ENCODE measurements around the gene BCKDK.

BCKDK gene

DNA sequence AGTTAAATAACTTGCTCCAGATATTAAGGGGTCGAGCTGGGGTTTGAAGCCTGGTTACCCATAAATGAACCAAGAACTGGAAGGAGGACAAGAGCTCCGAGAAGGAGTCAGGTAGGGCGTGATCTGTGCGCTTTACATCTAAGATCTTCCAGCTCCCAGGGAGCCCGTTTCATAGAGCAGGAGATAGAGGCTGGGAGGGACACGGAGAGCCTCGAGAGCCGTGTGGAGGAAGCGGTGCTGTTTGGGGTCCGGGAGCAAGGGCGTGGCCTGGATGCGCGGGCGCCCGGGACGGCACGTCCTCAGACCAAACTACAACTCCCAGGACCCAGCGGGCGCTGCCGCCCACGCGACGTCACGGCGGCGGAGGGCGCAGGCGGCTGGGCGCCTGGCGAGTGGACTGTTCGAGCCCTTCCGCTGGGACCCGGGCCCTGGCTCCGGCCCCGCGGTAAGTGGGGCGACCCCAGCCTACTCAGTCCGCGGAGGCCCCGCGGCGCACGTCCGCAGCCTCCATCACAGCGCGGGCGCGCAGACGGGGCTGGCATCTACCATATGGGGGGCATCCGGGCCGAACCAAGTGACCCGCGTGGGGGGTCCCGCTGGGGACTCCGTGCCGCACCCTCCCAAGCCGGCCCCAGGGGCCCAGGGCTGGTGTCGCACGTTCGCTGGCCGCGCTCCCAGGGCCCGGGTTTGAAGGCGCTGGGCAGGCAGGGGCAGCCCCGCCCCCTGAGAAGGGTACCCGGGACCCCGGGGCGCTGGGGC lies at the start of gene BCKDK:
BCKDK (plus strand) TSS at position 352 of the 759 bp plus-strand sequence. CDS start 838 bp downstream, outside the sequence.
- H3K36me3 ChIP-seq (ENCODE audit: control insufficient read depth in 2 of 2, insufficient read depth in 2 of 2, low read length in 2 of 2) = peaks cover 23 to 30% of the 10 kb centered on the region in 2 donors
- no peaks in the 10 kb centered on the region for H3K9me3 ChIP-seq (ENCODE audit: control insufficient read depth in 2 of 2, low read length in 2 of 2)
- H3K27ac ChIP-seq (ENCODE audit: low read depth in 2 of 2, low read length in 2 of 2) = peak within 1 kb of the TSS; percentile 75 to 76
- peak within 1 kb of the TSS; percentile 74 to 85 for H3K4me3 ChIP-seq (ENCODE audit: low read length in 2 of 2)
- peaks cover 12 to 14% of the 10 kb centered on the region in 2 donors for H3K4me1 ChIP-seq (ENCODE audit: control insufficient read depth in 2 of 2, insufficient read depth in 2 of 2, low read length in 2 of 2)
- no peaks in the 10 kb centered on the region for H3K27me3 ChIP-seq (ENCODE audit: control insufficient read depth in 2 of 2, insufficient read depth in 2 of 2, low read length in 2 of 2)
- peak within 1 kb of the TSS; percentile 83 to 92 for H3K9ac ChIP-seq (ENCODE audit: low read depth in 1 of 2, low read length in 2 of 2)

DNA sequence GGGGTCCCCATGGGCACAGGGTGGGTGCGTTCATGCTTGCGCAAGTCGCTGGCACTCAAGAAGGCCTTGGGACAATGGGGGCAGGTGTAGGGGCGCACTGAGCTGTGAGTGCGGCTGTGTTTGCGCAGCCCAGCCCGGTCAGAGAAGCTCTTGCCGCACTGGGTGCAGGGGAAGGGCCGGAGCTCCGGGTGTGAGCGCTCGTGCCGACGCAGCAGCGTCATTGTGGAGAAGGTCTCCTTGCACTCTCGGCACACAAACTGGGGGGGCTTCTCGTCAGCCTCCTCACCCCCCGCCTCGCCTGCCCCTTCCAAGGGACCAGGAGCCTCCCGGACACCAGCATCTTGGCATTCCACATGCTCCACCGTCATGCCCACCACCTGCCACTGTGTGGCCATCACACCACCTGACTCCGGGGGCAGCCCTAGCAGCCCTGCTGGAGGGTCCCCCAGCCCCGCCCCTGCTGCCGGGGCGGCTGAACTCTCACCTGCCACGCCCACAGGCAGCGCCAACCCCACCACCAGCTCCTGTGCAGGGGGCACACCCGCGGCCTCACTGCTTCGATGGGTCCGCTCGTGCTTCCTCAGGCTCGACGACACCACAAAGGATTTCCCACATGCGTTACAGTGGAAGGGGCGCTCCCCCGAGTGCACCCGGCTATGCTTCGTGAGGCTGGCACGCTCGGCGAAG lies 46.9 kb upstream of the BCKDK start:
- no peaks in the 10 kb centered on the region for H3K9me3 ChIP-seq (ENCODE audit: control insufficient read depth in 2 of 2, low read length in 2 of 2)
- no peak overlapping the region for H3K4me3 ChIP-seq (ENCODE audit: low read length in 2 of 2)
- H3K4me1 ChIP-seq (ENCODE audit: control insufficient read depth in 2 of 2, insufficient read depth in 2 of 2, low read length in 2 of 2) = peaks cover 2 to 4% of the 10 kb centered on the region in 2 donors
- H3K27me3 ChIP-seq (ENCODE audit: control insufficient read depth in 2 of 2, insufficient read depth in 2 of 2, low read length in 2 of 2) = no peaks in the 10 kb centered on the region
- peaks cover 13 to 20% of the 10 kb centered on the region in 2 donors for H3K36me3 ChIP-seq (ENCODE audit: control insufficient read depth in 2 of 2, insufficient read depth in 2 of 2, low read length in 2 of 2)
- H3K27ac ChIP-seq (ENCODE audit: low read depth in 2 of 2, low read length in 2 of 2) = no peak overlapping the region
- H3K9ac ChIP-seq (ENCODE audit: low read depth in 1 of 2, low read length in 2 of 2) = no peak overlapping the region

DNA sequence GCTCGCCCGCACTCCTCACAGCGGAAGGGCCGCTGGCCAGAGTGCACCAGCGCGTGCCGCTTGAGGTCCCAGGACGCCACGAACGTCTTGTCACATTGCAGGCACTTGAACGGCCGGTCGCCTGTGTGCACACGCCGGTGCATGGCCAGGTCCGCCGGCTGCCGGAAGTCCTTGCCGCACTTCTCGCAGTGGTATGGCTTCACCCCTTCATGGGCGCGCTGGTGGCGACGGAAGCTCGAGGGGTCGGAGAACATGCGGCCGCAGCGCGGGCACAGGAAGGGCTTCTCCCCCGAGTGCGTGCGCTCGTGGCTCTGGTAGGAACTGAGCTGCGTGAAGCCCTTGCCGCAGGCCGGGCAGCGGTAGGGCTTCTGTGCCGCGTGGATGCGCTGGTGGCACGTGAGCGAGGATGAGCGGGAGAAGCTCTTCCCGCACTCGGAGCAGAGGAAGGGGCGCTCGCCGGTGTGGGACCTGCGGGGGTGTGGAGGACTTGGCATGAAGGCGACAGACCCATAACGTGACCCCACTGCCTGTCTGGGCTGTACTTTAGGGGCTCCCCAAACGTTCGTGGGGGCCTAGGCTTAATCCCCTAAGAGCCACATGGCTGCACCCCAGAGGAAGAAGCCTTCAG lies 46.3 kb upstream of the BCKDK start:
- no peak overlapping the region for H3K9ac ChIP-seq (ENCODE audit: low read depth in 1 of 2, low read length in 2 of 2)
- H3K4me3 ChIP-seq (ENCODE audit: low read length in 2 of 2) = no peak overlapping the region
- no peak overlapping the region for H3K27ac ChIP-seq (ENCODE audit: low read depth in 2 of 2, low read length in 2 of 2)
- H3K36me3 ChIP-seq (ENCODE audit: control insufficient read depth in 2 of 2, insufficient read depth in 2 of 2, low read length in 2 of 2) = peaks cover 13 to 20% of the 10 kb centered on the region in 2 donors
- H3K9me3 ChIP-seq (ENCODE audit: control insufficient read depth in 2 of 2, low read length in 2 of 2) = no peaks in the 10 kb centered on the region
- no peaks in the 10 kb centered on the region for H3K27me3 ChIP-seq (ENCODE audit: control insufficient read depth in 2 of 2, insufficient read depth in 2 of 2, low read length in 2 of 2)
- peaks cover 2 to 4% of the 10 kb centered on the region in 2 donors for H3K4me1 ChIP-seq (ENCODE audit: control insufficient read depth in 2 of 2, insufficient read depth in 2 of 2, low read length in 2 of 2)

DNA sequence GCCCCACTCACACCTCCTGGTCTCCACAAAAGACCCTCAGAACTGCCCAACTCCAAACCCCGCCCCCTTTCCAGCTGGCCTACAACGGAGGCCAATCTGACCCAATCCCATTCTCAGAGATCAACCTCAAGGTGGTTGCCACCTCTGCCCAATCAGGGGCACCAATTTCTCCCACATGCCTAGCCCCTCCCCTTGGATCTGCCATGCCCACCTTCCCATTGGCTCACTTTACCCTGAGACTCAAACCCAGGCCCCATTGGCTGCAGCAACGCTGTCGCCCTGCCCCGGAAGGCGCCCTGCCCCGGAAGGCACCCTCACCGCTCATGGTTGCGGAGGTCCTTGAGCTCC lies 44.7 kb upstream of the BCKDK start:
- Histone ChIP-seq H3K27ac (ENCODE audit: low read depth in 2 of 2, low read length in 2 of 2) (no peak overlapping the region), H3K36me3 (ENCODE audit: control insufficient read depth in 2 of 2, insufficient read depth in 2 of 2, low read length in 2 of 2) (peaks cover 13 to 20% of the 10 kb centered on the region in 2 donors), H3K4me1 (ENCODE audit: control insufficient read depth in 2 of 2, insufficient read depth in 2 of 2, low read length in 2 of 2) (peaks cover 2 to 4% of the 10 kb centered on the region in 2 donors), H3K4me3 (ENCODE audit: low read length in 2 of 2) (no peak overlapping the region), H3K9me3 (ENCODE audit: control insufficient read depth in 2 of 2, low read length in 2 of 2) (no peaks in the 10 kb centered on the region), H3K27me3 (ENCODE audit: control insufficient read depth in 2 of 2, insufficient read depth in 2 of 2, low read length in 2 of 2) (no peaks in the 10 kb centered on the region), H3K9ac (ENCODE audit: low read depth in 1 of 2, low read length in 2 of 2) (no peak overlapping the region)

DNA sequence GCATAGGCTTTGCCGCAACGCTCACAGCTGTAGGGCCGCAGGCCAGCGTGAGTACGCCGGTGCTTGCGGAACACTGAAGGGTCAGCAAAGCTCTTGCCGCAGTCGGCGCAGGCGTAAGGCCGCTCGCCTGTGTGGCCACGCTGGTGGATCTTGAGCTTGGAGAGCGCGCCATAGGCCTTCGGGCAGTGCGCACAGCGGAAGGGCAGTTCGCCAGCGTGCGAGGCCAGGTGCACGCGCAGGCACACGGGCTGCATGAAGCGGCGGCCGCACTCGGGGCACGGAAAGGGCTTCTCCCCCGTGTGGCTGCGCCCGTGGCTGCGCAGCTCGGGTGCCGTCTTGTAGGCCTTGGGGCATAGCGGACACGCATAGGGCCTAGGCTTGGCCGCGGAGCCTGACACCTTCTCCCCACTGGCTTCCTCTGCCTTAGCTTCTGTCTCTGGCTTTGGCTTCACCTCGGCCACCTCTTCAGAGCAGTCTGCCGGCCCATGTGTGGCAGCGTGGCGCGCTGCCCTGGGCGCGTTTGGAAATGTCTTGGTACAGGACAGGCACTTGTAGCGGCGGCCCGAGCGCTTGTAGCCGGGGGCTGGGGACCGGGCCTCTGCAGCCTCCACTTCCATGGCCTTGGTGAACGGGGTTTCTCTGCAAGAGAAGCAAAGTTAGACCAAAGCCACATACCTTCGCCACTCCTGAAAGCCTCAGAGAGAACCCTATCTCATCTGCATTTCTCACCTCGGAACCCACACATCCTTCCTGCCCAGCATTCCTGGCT lies 44.2 kb upstream of the BCKDK start:
- H3K36me3 ChIP-seq (ENCODE audit: control insufficient read depth in 2 of 2, insufficient read depth in 2 of 2, low read length in 2 of 2) = peaks cover 13 to 20% of the 10 kb centered on the region in 2 donors
- no peaks in the 10 kb centered on the region for H3K9me3 ChIP-seq (ENCODE audit: control insufficient read depth in 2 of 2, low read length in 2 of 2)
- H3K4me1 ChIP-seq (ENCODE audit: control insufficient read depth in 2 of 2, insufficient read depth in 2 of 2, low read length in 2 of 2) = peaks cover 2 to 4% of the 10 kb centered on the region in 2 donors
- H3K9ac ChIP-seq (ENCODE audit: low read depth in 1 of 2, low read length in 2 of 2) = no peak overlapping the region
- H3K27ac ChIP-seq (ENCODE audit: low read depth in 2 of 2, low read length in 2 of 2) = peak overlapping the region in 1 of 2 donors; percentile 38
- H3K27me3 ChIP-seq (ENCODE audit: control insufficient read depth in 2 of 2, insufficient read depth in 2 of 2, low read length in 2 of 2) = no peaks in the 10 kb centered on the region
- H3K4me3 ChIP-seq (ENCODE audit: low read length in 2 of 2) = no peak overlapping the region

DNA sequence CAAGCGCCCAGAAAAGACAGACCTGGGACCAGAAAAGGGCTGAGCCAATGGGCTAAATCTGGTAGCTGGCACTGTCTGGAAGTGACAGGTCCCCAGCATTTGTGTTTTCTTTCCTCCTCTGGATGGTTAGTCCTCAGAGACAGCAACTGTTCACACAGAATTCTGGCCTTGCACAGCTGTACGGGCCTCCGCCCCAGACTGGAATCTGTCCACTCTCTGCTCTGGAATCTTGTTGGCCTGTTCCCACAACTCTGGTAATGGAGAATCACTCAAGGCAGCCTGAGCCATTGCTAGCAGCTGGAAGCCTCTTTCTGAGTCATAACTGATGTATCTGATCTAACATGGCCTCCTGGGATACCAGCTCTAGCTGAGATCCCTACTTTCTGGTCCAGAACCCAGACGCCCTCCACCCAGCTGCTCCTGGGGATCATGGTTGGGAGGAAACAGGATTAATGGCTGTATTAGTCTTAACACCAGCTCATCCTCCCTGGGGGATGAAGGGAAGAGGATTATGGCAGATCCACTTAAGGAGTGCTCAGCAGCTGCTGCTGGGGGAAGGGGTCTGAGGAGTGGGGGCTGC lies 43.2 kb upstream of the BCKDK start:
- no peak overlapping the region for H3K9ac ChIP-seq (ENCODE audit: low read depth in 1 of 2, low read length in 2 of 2)
- H3K27ac ChIP-seq (ENCODE audit: low read depth in 2 of 2, low read length in 2 of 2) = peak overlapping the region; percentile 27 to 43
- no peaks in the 10 kb centered on the region for H3K9me3 ChIP-seq (ENCODE audit: control insufficient read depth in 2 of 2, low read length in 2 of 2)
- H3K36me3 ChIP-seq (ENCODE audit: control insufficient read depth in 2 of 2, insufficient read depth in 2 of 2, low read length in 2 of 2) = peaks cover 13 to 20% of the 10 kb centered on the region in 2 donors
- peaks cover 2 to 4% of the 10 kb centered on the region in 2 donors for H3K4me1 ChIP-seq (ENCODE audit: control insufficient read depth in 2 of 2, insufficient read depth in 2 of 2, low read length in 2 of 2)
- H3K4me3 ChIP-seq (ENCODE audit: low read length in 2 of 2) = no peak overlapping the region
- H3K27me3 ChIP-seq (ENCODE audit: control insufficient read depth in 2 of 2, insufficient read depth in 2 of 2, low read length in 2 of 2) = no peaks in the 10 kb centered on the region

DNA sequence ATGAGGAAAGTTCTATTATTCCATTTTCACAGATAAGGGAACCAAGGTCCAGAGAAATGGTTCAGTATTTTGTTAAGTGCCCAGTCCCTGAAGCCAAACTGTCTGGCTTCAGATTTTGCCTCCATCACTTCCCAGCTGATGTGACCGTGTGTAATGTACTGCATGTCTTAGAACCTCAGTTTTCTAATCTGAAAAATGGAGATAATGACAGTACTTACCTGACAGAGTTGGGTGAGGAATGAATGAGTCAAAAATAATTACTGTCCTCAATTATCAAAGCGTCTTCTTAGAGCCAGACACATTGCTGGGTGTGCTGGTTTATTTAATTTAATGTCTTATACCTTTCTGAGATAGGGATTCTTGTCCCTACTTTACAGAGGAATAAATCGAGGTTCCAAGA lies 40.8 kb upstream of the BCKDK start:
- Histone ChIP-seq H3K4me3 (ENCODE audit: low read length in 2 of 2) (no peak overlapping the region), H3K9me3 (ENCODE audit: control insufficient read depth in 2 of 2, low read length in 2 of 2) (no peaks in the 10 kb centered on the region), H3K4me1 (ENCODE audit: control insufficient read depth in 2 of 2, insufficient read depth in 2 of 2, low read length in 2 of 2) (peaks cover 10 to 12% of the 10 kb centered on the region in 2 donors)

DNA sequence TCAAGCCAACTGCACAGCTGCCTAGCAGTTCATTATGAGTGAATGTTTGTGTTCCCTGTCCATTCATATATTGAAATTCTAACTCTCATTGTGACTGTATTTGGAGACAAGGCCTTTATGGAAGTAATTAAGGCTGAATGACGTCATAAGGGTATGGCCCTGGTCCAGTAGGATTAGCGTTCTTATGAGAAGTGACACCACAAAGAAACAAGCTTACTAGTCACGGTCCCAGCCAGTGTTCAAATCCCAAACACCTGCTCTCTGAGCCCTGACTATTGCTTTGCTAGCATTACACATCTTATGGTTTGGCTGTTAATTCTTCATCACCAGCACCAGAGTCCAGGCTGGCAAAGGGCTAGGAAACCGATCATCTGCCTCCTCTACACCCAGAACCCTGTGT lies 36.3 kb upstream of the BCKDK start:
- Histone ChIP-seq H3K27me3 (ENCODE audit: control insufficient read depth in 2 of 2, insufficient read depth in 2 of 2, low read length in 2 of 2) (no peaks in the 10 kb centered on the region), H3K4me1 (ENCODE audit: control insufficient read depth in 2 of 2, insufficient read depth in 2 of 2, low read length in 2 of 2) (peaks cover 22% of the 10 kb centered on the region in 2 donors), H3K36me3 (ENCODE audit: control insufficient read depth in 2 of 2, insufficient read depth in 2 of 2, low read length in 2 of 2) (peaks cover 8 to 11% of the 10 kb centered on the region in 2 donors), H3K9me3 (ENCODE audit: control insufficient read depth in 2 of 2, low read length in 2 of 2) (no peaks in the 10 kb centered on the region), H3K9ac (ENCODE audit: low read depth in 1 of 2, low read length in 2 of 2) (peak overlapping the region in 1 of 2 donors; percentile 72), H3K27ac (ENCODE audit: low read depth in 2 of 2, low read length in 2 of 2) (no peak overlapping the region), H3K4me3 (ENCODE audit: low read length in 2 of 2) (peak overlapping the region; percentile 83 to 88)

More for the DNA sequence above, 40.8 kb upstream of the BCKDK start:
- H3K27me3 ChIP-seq (ENCODE audit: control insufficient read depth in 2 of 2, insufficient read depth in 2 of 2, low read length in 2 of 2) = no peaks in the 10 kb centered on the region
- H3K9ac ChIP-seq (ENCODE audit: low read depth in 1 of 2, low read length in 2 of 2) = no peak overlapping the region
- H3K27ac ChIP-seq (ENCODE audit: low read depth in 2 of 2, low read length in 2 of 2) = no peak overlapping the region
- H3K36me3 ChIP-seq (ENCODE audit: control insufficient read depth in 2 of 2, insufficient read depth in 2 of 2, low read length in 2 of 2) = peaks cover 4 to 5% of the 10 kb centered on the region in 2 donors

DNA sequence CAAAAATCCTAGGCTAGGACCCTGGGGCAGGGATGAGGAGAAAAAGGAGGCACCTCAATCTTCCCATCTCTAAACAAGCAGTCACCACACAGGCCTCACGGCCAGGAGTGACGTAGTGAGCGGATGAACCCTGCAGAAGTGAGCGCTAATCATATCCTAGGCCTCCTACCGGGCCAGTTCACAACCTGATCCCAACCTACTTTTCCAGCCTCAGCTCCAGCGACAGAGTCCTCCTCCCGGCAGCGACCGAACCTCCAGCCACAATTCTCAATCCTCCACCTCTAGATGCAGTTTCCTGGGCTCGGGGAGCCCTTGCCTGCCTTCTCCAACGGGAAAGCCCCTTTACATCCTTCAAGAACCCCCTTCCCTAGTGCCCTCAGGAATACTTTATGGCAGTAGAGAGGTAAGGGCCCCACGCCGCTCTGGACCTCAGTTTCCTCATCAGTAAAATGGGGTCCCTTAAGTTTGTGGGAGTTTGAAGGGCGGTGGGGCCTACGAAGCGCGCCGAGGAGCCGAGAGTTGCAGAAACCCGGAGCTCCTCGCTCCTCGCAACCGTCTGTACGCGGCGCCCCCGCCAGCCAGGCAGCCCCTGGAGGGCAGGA lies 35.5 kb upstream of the BCKDK start:
- H3K27ac ChIP-seq (ENCODE audit: low read depth in 2 of 2, low read length in 2 of 2) = peak overlapping the region; percentile 81 to 91
- H3K27me3 ChIP-seq (ENCODE audit: control insufficient read depth in 2 of 2, insufficient read depth in 2 of 2, low read length in 2 of 2) = no peaks in the 10 kb centered on the region
- peaks cover 22% of the 10 kb centered on the region in 2 donors for H3K4me1 ChIP-seq (ENCODE audit: control insufficient read depth in 2 of 2, insufficient read depth in 2 of 2, low read length in 2 of 2)
- H3K9ac ChIP-seq (ENCODE audit: low read depth in 1 of 2, low read length in 2 of 2) = peak overlapping the region; percentile 69 to 72
- peak overlapping the region; percentile 83 to 88 for H3K4me3 ChIP-seq (ENCODE audit: low read length in 2 of 2)
- no peaks in the 10 kb centered on the region for H3K9me3 ChIP-seq (ENCODE audit: control insufficient read depth in 2 of 2, low read length in 2 of 2)
- peaks cover 15 to 18% of the 10 kb centered on the region in 2 donors for H3K36me3 ChIP-seq (ENCODE audit: control insufficient read depth in 2 of 2, insufficient read depth in 2 of 2, low read length in 2 of 2)
